Measurements from ENCODE around the gene RIPOR3. TPM values are rescaled to one million over a fixed set of nuclear protein-coding genes. Genes with fewer than 3 reads are reported as not detected.

RIPOR3 gene
- total RNA-seq, 1 donor from 2014 or later, result 5.1 TPM

GRCh38 chr20:50591233-50591852 is 100.0 kb downstream of the RIPOR3 start:
- Mint-ChIP-seq H3K9me3 (no peaks in the 10 kb centered on the region), H3K4me3 (no peak overlapping the region), H3K36me3 (peaks cover 6% of the 10 kb centered on the region), H3K27ac (no peak overlapping the region), H3K4me1 (ENCODE audit: unreplicated experiment) (peaks cover 4% of the 10 kb centered on the region), H3K27me3 (no peaks in the 10 kb centered on the region)
- no peak for TF ChIP-seq CTCF (conservative IDR thresholded peaks at IDR 0.05)
- no peak for DNase-seq (ENCODE audit: extremely low spot score, unreplicated experiment)

GRCh38 chr20:50590348-50590664 is 101.0 kb downstream of the RIPOR3 start:
- peaks cover 6% of the 10 kb centered on the region for H3K36me3 Mint-ChIP-seq
- DNase-seq (ENCODE audit: extremely low spot score, unreplicated experiment), result no peak
- peaks cover 4% of the 10 kb centered on the region for H3K4me1 Mint-ChIP-seq (ENCODE audit: unreplicated experiment)
- H3K4me3 Mint-ChIP-seq, result no peak overlapping the region
- no peak overlapping the region for H3K27ac Mint-ChIP-seq
- no peak for TF ChIP-seq CTCF (conservative IDR thresholded peaks at IDR 0.05)
- no peaks in the 10 kb centered on the region for H3K9me3 Mint-ChIP-seq
- H3K27me3 Mint-ChIP-seq, result no peaks in the 10 kb centered on the region

GRCh38 chr20:50589548-50590347 is 101.6 kb downstream of the RIPOR3 start:
- no peaks in the 10 kb centered on the region for H3K9me3 Mint-ChIP-seq
- TF ChIP-seq CTCF (conservative IDR thresholded peaks at IDR 0.05), result no peak
- H3K4me1 Mint-ChIP-seq (ENCODE audit: unreplicated experiment), result peaks cover 4% of the 10 kb centered on the region
- H3K27ac Mint-ChIP-seq, result no peak overlapping the region
- H3K4me3 Mint-ChIP-seq, result no peak overlapping the region
- H3K27me3 Mint-ChIP-seq, result no peaks in the 10 kb centered on the region
- H3K36me3 Mint-ChIP-seq, result peaks cover 9% of the 10 kb centered on the region
- no peak for DNase-seq (ENCODE audit: extremely low spot score, unreplicated experiment)

GRCh38 chr20:50588034-50588736 is 103.2 kb downstream of the RIPOR3 start:
- no peaks in the 10 kb centered on the region for H3K4me1 Mint-ChIP-seq (ENCODE audit: unreplicated experiment)
- H3K27me3 Mint-ChIP-seq, result no peaks in the 10 kb centered on the region
- H3K9me3 Mint-ChIP-seq, result no peaks in the 10 kb centered on the region
- no peak overlapping the region for H3K4me3 Mint-ChIP-seq
- peak overlapping the region; percentile 17 for H3K27ac Mint-ChIP-seq
- TF ChIP-seq CTCF (conservative IDR thresholded peaks at IDR 0.05), result peak; percentile 86
- no peak for DNase-seq (ENCODE audit: extremely low spot score, unreplicated experiment)
- peaks cover 10% of the 10 kb centered on the region for H3K36me3 Mint-ChIP-seq

- Mint-ChIP-seq H3K27me3 (no peaks in the 10 kb centered on the region), H3K9me3 (no peaks in the 10 kb centered on the region), H3K4me3 (no peak overlapping the region), H3K4me1 (ENCODE audit: unreplicated experiment) (no peaks in the 10 kb centered on the region), H3K27ac (no peak overlapping the region), H3K36me3 (peaks cover 10% of the 10 kb centered on the region)
- DNase-seq (ENCODE audit: extremely low spot score, unreplicated experiment), result no peak
- TF ChIP-seq CTCF (conservative IDR thresholded peaks at IDR 0.05), result no peak
Observed at GRCh38 chr20:50587291-50587961, 103.9 kb downstream of the RIPOR3 start.

All from type B pancreatic cell (in vitro differentiated cells).